OCI-LY7 (cell line): ENCODE results near the gene PDZD2.

Experiments used
- EZH2phosphoT487 ChIP-seq: fragments of 200-600 bp; sonication (generic); IDR thresholded peaks from 2 replicates; pipeline ENCODE4 v1.6.1; 2018; ENCODE audit warnings: low read depth, borderline replicate concordance, mild to moderate bottlenecking, mixed run types, antibody characterized with exemption, low read length, moderate library complexity, mixed read lengths
- TF ChIP-seq, protein P1 (sequence below): fragments of 200-600 bp; sonication (generic); conservative IDR thresholded peaks from 2 replicates; pipeline ENCODE4 v1.5.1; 2014; ENCODE audit warnings: mild to moderate bottlenecking, antibody characterized with exemption, low read length, moderate library complexity, mixed read lengths

DNA sequence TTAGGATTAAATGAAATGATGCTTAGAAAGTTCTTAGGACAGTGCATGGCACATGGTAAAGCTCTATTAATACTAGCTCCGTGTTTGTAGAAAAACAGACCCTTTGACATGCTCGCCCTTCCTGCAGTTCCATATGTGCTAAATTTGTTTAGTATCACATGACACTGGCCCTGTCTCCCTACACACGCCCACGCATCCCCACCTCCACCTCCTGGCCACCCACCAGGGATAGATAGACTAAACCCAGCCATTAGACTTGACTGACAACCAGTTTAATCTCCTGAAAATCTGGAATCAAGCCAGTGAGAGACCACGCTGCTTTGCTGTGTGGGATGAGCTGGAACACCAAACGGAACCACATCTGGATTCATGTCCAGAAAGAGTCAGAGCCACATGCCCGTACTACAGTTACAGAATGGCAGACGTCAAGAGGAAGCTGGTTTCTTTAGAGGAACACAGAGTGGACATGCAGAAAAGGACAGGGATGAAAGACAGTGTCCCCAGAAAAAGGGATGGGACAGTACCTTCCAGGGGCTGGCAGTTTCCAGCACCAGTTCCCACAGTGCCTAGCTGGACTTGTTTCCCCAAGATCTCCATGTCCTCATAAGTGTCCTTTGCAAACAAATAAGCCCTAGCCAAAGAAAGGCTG is 186.1 kb downstream of the PDZD2 start:
- TF ChIP-seq, protein P1, sequence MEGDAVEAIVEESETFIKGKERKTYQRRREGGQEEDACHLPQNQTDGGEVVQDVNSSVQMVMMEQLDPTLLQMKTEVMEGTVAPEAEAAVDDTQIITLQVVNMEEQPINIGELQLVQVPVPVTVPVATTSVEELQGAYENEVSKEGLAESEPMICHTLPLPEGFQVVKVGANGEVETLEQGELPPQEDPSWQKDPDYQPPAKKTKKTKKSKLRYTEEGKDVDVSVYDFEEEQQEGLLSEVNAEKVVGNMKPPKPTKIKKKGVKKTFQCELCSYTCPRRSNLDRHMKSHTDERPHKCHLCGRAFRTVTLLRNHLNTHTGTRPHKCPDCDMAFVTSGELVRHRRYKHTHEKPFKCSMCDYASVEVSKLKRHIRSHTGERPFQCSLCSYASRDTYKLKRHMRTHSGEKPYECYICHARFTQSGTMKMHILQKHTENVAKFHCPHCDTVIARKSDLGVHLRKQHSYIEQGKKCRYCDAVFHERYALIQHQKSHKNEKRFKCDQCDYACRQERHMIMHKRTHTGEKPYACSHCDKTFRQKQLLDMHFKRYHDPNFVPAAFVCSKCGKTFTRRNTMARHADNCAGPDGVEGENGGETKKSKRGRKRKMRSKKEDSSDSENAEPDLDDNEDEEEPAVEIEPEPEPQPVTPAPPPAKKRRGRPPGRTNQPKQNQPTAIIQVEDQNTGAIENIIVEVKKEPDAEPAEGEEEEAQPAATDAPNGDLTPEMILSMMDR, result no peak
- TF ChIP-seq EZH2phosphoT487, result no peak
